Amniotic stem cell (primary cell): ENCODE results near the gene ATP2C2.

Experiments
- DNase-seq: peaks from one replicate; lab custom pipeline; 2025; lab: John Stamatoyannopoulos, UW

ATP2C2 gene

DNA sequence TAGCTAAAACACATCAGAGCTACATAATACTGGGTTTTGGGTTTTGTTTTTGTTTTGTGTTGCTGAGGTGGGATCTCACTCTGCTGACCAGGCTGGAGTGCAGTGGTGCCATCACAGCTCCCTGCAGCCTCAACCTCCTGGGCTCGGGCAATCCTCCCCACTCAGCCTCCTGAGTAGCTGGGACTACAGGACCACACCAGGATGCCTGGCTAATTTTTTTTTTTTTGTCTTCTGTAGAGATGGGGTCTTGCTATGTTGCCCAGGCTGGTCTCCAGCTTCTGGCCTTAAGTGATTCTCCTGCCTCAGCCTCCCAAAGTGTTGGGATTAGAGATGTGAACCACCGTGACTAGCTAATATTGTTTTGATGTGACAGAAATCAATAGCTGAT, 129.9 kb downstream of the ATP2C2 start:
- no peak for DNase-seq

DNA sequence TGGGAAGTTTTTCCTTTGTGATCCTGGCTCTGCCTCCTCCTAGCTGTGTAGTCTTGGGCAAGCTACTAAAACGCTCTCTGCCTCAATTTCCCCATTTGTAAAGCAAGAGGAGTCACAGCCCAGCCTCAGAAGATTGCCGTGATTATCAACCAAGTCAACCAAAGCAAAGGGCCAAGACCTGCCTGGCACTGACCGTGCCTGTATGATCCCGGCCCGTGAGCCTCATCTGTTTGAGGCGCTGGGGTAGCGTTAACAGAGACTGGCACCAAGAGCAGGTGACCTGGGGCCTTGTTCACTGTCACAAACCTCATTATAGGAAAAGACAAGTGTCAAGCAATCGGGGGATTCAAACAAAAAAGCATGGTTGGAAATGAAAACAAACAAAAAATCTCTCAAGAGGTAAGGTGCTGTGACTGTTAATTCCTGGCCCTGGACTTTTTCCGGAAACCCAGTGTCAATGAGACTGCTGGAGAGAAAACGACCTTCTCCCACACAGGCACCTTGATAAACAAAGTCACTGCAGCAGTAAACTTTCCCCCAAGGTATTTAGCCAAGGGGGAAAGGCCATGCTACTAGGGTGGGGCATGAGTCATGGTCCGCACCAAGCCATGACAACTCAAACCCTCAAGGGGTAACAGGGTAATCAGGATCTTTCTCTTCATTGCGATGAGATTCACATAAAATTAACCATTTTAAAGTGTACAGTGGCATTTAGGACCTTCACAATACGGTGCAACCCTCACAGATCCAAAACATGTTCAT, 130.7 kb downstream of the ATP2C2 start:
- no peak for DNase-seq

DNA sequence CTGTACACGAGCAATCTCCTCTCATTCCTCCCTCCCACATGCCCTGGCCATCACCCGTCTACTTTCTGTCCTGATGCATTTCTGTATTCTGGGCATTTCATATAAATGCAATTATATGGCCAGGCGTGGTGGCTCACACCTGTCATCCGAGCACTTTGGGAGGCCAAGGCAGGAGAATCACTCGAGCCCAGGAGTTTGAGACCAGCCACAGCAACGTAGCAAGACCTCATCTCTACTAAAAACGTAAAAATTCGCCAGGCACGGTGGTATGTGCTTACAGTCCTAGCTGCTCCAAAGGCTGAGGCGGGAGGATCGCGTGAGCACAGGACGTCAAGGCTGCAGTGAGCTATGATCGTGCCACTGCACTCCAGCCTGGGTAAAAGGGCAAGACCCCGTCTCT, 131.3 kb downstream of the ATP2C2 start:
- DNase-seq, result no peak

DNA sequence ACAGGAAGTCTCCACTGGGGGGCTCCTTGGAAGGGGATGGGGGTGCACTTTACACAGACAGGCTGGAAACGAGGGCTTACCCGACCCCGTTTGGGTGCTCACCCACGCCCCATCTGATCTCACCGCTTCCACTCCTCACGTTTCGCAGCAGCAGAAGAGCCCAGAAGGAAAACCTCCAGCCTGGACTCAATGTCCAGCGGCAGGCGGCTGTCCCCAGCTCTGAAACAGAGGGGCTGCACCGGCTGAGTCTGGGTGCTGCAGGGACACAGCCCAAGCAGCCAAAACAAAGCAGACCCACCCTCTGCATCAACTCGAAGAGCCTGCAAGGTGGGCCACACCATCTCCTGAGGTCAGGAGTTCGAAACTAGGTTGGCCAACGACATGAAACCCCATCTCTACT, 132.2 kb downstream of the ATP2C2 start:
- DNase-seq, result no peak

DNA sequence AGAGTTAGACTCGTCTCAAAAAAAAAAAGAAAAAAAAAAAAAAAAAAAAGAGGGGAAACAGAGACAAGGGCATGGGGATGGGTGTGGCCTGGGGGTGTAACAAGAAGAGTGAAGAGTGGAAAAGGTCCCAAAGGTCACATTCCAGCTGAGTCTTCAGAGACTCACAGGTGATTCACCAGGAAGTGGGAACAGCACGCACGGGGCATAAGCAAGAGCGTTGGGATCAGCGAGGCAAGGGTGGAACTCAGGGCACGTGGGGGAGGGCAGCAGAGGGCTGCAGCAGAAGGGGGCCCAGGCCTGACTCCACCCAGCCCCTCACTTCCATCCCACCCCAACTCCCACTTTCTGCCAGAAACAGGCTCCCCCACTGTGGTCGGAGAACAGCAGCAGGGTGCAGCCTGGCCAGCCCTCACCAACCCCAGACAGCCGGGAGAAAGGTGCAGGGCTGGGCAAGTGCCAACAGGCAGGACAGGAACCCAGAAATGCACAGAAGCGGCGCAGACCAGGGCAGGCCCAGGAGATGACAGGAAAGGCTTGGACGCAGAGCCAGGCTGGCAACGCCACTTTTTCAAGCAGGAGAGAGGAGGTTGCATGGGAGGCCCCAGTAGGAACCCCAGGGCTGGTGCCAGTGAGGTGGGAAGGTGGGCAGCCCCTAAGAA, 132.9 kb downstream of the ATP2C2 start:
- no peak for DNase-seq

DNA sequence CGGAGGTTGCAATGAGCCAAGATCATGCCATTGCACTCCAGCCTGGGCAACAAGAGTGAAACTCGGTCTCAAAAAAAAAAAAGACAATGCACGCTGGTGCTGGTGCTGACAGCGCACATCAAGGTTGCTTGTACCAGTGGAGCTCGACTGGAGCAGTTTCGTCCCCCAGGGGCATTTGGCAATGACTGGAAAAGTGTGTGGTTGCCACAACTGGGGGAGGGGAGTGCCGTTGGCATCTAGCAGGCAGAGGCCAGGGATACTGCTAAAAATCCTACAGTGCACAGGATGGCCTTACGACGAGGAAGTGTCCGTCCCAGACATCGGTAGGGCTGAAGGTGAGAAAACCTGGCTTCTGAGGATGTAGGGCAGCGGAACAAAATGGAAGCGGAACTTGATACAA, 133.7 kb downstream of the ATP2C2 start:
- DNase-seq, result no peak

DNA sequence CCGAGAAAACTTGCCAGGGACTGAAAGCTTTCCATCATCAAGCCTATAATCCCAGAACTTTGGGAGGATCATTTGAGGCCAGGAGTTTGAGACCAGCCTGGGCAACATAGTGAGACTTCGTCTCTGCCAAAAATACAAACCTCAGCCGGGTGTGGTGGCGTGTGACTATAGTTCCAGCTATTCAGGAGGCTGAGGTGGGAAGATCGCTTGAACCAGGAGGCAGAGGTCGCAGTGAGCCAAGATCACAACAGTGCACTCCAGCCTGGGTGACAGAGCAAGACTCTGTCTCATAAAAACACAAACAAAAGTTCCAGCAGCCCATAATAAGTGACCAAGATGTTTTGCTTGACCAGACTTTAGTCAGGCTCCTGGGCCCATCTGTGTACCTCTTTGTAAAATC, 134.2 kb downstream of the ATP2C2 start:
- DNase-seq, result no peak

DNA sequence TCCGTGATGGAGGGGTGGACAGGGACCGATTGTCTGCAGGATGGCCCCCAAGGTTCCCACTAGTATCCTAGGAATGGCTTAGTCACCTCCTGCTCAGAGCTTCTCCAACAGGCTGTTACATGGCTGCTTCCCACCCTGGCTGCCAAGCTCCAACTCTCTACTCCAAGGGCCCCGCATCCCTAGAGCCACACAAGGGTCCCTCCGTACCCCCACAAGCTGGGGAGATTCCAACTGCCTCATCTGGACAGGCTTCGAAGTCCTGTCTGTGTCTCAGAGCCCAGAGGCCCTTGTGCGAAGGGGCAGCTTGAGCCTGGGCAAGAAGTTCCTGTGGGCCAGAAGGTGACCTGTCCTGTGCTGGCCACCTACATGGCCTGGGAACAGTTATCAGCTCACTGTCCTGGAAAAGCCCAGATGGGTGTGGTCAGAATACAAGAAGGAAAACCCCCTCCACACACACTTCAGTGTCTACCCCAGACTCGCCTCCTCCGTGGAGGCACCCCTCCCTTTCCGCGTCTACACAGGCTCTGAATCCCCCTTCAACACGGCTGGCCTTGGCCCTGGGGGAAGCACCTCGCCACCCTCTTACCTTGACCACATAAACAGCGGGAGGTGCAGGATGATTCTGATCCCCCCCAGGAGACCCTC, 135.5 kb downstream of the ATP2C2 start:
- DNase-seq, result no peak

DNA sequence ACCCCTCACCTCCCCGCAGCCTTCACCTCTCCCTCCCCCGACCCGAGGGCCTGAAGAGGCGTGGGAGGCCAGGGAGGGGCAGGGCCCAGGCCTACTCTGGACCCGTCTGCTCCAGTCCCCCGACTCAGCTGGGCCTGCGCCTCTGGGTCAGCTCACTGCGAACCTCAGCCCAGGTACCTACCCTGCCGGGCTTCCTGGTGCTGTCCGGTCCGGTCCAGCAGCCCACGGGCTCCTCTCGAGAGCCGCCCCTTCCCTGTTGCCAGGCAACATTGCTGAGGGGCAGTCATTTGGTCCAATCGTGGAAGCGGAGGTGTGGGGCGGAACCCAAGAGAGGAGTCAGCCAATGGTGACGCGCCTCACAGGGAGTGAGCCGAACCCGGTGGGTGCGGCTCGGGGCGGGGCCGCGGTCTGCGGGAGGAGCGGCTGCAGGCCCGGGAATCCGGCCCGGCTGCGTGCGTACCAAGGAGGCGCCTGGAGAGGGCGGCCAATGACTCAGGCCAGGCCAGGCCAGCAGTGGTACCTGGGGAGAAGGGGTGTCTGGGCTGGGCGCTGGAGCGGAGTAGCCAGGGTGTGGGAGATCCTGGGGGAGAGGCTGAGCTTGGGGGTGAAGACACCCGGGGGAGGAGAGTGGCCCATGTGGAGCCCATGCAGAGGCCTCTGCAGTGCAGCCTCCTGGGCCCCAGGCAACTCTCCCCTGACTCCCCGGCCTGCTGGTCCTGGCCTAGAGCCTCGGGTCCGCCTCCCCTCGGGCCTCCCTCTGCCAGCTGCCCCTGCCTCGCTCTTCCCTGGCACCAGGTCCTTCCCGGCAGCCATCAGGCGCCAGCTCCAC, 136.3 kb downstream of the ATP2C2 start, which contains the start of gene MEAK7:
Gene MEAK7, minus strand, starts transcription at position 240 of the 829 bp plus-strand sequence. CDS start 6,573 bp downstream, outside the sequence.
- DNase-seq, result peak; percentile 97

DNA sequence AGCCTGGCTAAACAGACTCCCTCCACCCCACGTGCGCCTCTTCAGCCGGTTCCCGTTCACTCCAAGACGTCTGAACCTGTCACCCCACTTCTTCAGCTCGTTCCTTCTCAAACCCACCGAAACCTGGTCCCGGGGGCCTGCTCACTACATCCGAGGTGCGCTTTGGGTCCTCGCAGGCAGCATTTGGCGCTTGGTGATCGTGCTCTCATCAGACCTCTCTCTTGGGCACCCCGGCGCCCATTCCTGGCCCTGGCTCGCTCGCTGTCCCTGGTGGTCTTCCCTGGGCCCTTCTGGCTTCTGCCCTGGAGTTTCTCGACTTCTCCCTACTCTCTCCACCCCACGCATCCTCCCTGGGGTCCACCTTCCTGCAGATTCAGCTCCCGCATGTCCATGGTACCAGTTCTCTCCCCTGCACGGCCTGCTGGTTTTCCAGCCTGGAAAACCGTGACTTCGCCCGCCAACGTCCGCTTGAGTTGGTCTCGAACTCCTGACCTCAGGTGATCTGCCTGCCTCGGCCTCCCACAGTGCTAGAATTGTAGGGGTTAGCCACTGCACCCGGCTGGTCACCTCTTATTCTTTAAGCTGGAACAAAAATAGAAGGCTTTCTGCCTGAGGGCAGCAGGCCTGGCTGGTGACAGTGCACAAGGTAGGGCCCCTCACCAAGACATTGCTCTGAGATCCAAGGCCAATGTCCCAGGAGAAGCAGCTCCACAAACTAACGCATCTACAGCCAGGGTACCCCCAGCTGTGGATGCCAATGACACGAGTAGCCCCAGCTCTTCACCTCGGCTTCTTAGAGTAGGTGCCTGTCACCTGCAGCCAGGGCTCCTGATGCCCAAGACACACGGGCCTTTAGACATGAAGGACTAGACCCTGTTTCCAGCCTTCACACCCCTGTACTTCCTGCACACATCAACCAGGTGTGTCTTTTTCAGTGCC, 137.2 kb downstream of the ATP2C2 start:
- no peak for DNase-seq

DNA sequence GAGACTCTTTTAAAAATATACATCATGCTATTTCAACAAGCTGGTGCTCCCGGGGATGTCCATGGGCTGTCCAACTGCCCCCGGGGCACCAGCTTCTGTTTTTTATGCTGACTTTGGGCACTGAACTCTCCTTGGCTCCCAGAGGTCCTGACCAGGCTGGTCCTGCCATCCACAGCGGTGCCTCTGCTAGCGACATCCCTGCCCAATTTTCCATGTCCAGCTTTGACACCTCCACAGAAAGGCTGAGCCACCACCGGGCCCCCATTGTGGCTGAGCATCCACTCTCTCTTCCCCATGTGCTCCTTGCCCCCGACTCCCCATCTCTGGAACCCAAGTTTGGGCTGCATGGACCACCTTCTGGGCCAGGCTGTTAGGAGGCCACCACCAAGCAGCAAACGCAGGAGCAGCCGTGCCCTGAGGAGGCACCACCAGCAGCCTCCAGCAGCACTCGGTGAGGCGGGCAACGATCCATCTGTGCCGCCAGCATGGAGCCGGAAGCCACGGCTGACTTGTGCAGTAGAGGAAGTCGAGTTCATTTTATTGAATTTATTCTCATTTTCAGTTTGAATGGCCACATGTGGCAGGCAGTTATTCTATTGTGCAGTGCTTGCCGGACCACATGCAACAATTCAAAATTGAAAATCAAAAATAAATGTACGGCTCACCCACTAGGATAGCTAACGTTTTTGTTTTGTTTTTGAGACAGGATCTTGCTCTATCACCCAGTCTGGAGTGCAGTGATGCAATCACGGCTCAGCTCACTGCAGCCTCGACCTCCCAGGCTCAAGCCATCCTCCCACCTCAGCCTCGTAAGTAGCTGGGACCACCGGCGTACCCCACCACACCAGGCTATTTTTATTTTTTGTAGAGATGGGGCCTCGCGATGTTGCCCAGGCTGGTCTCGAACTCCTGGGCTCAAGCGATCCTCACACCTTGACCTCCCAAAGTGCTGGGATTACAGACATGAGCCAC, 139.0 kb downstream of the ATP2C2 start:
- DNase-seq, result no peak

DNA sequence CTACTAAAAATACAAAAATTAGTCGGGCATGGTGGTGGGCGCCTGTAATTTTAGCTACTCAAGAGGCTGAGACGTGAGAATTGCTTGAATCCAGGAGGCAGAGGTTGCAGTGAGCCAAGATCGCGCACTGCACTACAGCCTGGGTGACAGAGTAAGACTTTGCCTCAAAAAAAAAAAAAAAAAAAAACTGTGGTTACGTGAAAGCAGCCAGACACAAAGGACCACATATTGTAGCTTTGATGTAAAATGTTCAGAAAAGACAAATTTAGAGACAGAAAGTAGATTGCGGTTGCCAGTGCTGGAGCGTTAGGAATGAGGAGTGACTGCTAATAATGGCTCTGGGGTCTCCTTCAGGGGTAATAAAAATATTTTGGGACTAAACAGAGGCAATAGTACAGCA, 140.2 kb downstream of the ATP2C2 start:
- DNase-seq, result no peak

DNA sequence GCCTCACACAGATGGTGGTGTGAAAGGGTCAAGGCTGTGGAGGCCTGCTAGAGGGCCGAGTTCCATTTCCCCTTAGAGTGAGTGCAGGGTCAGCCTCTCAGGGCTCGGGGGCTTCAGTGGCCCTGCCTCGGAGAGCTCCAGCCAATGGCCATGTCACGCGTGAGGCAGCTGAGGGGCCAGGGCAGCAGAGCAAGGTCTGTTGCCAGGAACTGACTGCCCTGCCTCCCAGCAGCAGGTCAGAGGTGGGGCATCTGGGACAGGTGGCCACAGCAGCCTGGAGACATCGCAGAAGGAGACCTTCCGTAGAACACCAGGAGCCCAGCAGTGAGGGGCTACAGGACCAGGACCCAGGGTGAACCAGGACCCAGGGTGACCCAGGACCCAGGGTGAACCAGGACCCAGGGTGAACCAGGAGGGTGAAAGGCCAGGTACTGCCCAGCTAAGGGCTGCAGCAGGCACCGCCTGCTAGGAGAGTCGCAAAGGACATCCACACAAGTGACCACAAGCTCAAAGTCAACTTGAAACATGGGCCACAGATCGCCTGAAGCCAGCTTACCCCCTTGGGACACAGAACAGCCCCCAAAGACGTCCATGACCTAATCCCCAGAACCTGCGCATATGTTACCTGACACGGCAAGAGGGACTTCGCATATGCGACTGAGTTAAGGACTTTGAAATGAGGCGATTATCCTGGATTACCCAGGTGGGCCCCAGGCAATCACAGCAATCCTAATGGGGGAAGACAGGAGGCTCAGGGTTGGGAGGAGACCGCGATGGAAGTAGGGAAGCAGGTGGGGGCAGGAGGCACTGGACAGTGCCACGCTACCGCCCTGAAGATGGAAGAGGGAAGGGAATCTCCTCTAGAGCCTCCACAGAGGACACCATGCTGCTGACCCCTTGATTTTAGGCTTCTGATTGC, 141.0 kb downstream of the ATP2C2 start:
- DNase-seq, result no peak

DNA sequence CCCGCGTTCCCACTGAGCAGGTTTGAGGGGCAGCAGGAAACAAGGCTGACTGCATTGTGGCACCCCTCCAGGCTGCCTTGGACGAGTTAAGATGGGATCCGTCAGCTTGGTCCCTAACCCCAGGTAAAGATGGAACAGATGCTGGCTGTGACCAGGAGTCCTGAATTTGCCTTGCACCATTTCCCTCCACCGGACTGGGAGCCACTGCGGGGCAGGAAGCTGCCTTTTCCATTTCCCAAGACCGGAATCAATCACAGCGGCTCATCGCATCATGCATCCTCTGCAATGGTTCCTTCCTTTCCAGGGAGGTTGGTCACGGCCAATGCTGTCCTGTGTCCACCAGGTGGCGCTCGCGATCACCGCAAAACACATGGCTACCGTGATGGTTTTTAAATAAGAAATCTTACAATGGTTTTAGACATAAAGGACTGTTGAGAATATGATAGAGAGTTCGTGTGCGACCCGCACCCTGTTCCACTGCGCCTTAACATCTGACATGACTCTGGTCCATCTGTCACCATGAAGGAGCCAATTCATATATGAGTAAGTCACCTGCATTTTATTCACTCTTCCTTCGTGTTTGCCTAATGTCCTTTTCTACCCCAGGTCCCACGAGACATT, 143.0 kb downstream of the ATP2C2 start:
- DNase-seq, result peak; percentile 64

DNA sequence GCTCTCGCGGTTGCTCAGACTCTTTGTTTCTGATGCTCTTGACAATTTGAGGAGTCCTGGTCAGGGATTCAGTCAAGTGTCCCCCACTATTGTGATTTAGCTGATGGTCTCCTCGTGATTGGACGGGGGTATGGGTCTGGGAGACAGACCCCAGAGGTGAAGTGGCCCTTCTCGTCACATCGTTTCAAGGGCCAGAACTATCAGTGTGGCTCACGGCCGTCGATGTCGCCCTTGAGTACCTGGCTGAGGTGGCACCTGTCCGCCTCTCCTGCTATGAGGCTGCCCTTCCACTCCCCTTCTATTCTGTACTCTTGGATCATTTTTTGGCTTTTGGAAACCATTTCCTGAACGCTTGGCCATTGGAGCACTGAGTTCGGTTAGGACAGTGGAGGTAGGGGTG, 143.5 kb downstream of the ATP2C2 start:
- DNase-seq, result no peak

DNA sequence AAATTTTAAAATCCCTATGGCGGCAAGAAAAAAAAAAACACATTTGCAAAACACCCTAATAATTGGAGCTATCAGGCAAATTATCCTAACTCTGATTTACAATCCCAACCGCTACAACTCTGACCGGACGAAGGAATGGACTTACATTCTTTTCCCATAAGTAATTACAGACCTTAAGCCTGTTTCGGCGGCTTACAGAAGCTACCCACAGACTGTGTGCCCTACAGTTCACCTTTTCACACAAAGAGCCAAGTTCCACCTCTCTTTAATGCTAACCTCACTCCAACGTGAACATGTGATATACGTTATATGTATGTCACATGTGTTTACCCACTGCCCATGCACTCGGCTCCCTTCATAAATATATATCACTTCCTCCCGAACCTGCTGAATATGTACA, 144.8 kb downstream of the ATP2C2 start:
- DNase-seq, result peak; percentile 50

DNA sequence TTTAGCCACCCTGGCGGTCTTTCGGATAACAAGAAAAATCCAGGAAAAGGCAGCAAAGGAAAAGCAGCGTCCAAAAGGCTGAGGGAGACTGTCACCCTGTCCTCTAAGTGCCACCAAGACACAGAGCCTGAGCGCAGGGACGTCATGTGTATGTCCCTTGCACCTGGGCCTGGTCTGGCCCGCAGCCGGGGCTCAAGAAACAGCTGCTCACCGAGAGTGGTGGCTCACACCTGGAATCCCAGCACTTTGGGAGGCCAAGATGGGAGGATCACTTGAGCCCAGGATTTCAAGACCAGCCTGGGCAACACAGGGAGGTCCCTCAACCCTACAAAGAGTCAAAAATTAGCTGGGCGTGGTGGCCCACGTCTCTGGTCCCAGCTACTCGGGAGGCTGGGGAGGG, 145.3 kb downstream of the ATP2C2 start:
- no peak for DNase-seq
